Stimulated activated naive CD8-positive, alpha-beta T cell treated with anti-CD3 and anti-CD28 coated beads, Interleukin-15, amount 100 ng/mL, for 72 hours (primary cell): ENCODE measurements around the gene INO80D.
A peak's percentile ranks its signal among the peaks of the same experiment; 100 is the strongest.

Experiments used
- ATAC-seq: fragments of 150-1000 bp; cut with Tn5 transposase; 2 replicates; pipeline ENCODE4 v1.10.0; 2021; ENCODE audit warnings: mild to moderate bottlenecking, moderate library complexity
- DNase-seq, 2 donors: peaks; one replicate each; pipeline ENCODE4 v3.0.0; 2021 to 2022
- H3K27ac Mint-ChIP-seq, 2 donors: one replicate each; pipeline ENCODE4 v1.8.0; 2022; ENCODE audit warnings: mild to moderate bottlenecking in 2 of 2, mixed read lengths in 2 of 2, moderate library complexity in 2 of 2
- H3K27me3 Mint-ChIP-seq: one replicate; pipeline ENCODE4 v1.8.0; 2022; ENCODE audit warnings: mixed read lengths
- H3K4me1 Mint-ChIP-seq: one replicate; pipeline ENCODE4 v1.8.0; 2022; ENCODE audit warnings: mild to moderate bottlenecking, mixed read lengths
- H3K4me3 Mint-ChIP-seq, 2 donors: one replicate each; pipeline ENCODE4 v1.8.0; 2022; ENCODE audit warnings: mild to moderate bottlenecking in 2 of 2, mixed read lengths in 2 of 2, moderate library complexity in 1 of 2
- H3K9me3 Mint-ChIP-seq, 2 donors: one replicate each; pipeline ENCODE4 v1.8.0; 2022; ENCODE audit warnings: mixed read lengths in 2 of 2

The INO80D gene

GRCh38 chr2:205954707-205955106 lies 131.3 kb downstream of the INO80D start:
- Mint-ChIP-seq H3K27ac (no peak overlapping the region), H3K9me3 (peaks cover 0 to 11% of the 10 kb centered on the region in 2 donors), H3K27me3 (no peaks in the 10 kb centered on the region), H3K4me3 (no peak overlapping the region), H3K4me1 (peaks cover 6% of the 10 kb centered on the region)
- DNase-seq (no peak), ATAC-seq (no peak)

GRCh38 chr2:205952282-205952681 lies 133.7 kb downstream of the INO80D start:
- Mint-ChIP-seq H3K27ac (peak overlapping the region in 1 of 2 donors; percentile 17), H3K9me3 (peaks cover 0 to 11% of the 10 kb centered on the region in 2 donors), H3K4me3 (no peak overlapping the region), H3K4me1 (peaks cover 8% of the 10 kb centered on the region), H3K27me3 (no peaks in the 10 kb centered on the region)
- ATAC-seq: no peak
- no peak for DNase-seq

GRCh38 chr2:205948883-205949282 lies 137.1 kb downstream of the INO80D start:
- Mint-ChIP-seq H3K4me3 (no peak overlapping the region), H3K9me3 (peaks cover 0 to 11% of the 10 kb centered on the region in 2 donors), H3K4me1 (peaks cover 13% of the 10 kb centered on the region), H3K27ac (no peak overlapping the region), H3K27me3 (peaks cover 13% of the 10 kb centered on the region)
- DNase-seq: no peak
- no peak for ATAC-seq

GRCh38 chr2:205948496-205948837 lies 137.5 kb downstream of the INO80D start:
- ATAC-seq (no peak), DNase-seq (no peak)
- Mint-ChIP-seq H3K27ac (no peak overlapping the region), H3K4me3 (no peak overlapping the region), H3K9me3 (peaks cover 0 to 11% of the 10 kb centered on the region in 2 donors), H3K27me3 (peaks cover 13% of the 10 kb centered on the region), H3K4me1 (peaks cover 13% of the 10 kb centered on the region)

- no peak overlapping the region for H3K27ac Mint-ChIP-seq
- peak; percentile 72 for ATAC-seq
- H3K4me1 Mint-ChIP-seq: peaks cover 13% of the 10 kb centered on the region
- peak; percentile 48 to 58 for DNase-seq
- peaks cover 13% of the 10 kb centered on the region for H3K27me3 Mint-ChIP-seq
- no peak overlapping the region for H3K4me3 Mint-ChIP-seq
- peaks cover 0 to 11% of the 10 kb centered on the region in 2 donors for H3K9me3 Mint-ChIP-seq
Observed at GRCh38 chr2:205947621-205948495, 138.1 kb downstream of the INO80D start.

GRCh38 chr2:205946226-205946625 lies 139.7 kb downstream of the INO80D start:
- no peak overlapping the region for H3K27ac Mint-ChIP-seq
- H3K4me3 Mint-ChIP-seq: no peak overlapping the region
- H3K4me1 Mint-ChIP-seq: peaks cover 13% of the 10 kb centered on the region
- peaks cover 13% of the 10 kb centered on the region for H3K27me3 Mint-ChIP-seq
- DNase-seq: no peak
- peaks cover 0 to 4% of the 10 kb centered on the region in 2 donors for H3K9me3 Mint-ChIP-seq
- ATAC-seq: peak; percentile 4
